Measurements from ENCODE around the gene ARFGAP3. TPM values are rescaled to one million over a fixed set of nuclear protein-coding genes. Genes with fewer than 3 reads are reported as not detected.

ARFGAP3 gene
- polyA plus RNA-seq, 2 of the 4 experiments (the other 2 are of a cell fraction), result 19.1 to 39.0 TPM

DNA sequence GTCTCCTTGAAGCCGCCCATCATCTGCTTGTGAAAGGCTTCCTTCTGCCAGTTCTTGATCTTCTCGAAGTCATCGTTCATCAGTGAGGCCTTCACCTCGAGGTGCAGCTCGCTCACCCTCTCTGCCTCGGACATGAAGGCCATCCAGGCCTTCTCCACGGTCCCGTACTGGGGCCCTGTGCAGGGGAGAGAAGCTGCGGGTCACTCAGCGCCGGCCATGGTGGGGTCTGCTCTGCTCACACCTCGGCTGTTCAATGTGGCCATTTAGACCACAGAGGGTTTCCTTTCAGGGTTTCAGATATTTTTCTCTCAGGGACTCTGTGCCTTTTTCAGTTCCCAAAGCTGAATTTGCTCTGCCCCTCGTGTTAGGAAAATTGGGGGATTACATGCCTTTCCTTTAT is 33.9 kb upstream of the ARFGAP3 start:
- TF ChIP-seq FOXS1 (CRISPR knock-in tag; IDR thresholded peaks at IDR 0.05), result no peak
- ChIA-PET CTCF (interaction anchor here (1.0 to 1.4 kb wide), 4 partner anchors 9 to 24 kb away, joined by 3 to 6 read pairs (median 3); no protein-coding TSS in a partner anchor), POLR2A (no interaction called here)
- H3K4me2 ChIP-seq, result no peak overlapping the region
- ATAC-seq (no peak), DNase-seq (ENCODE audit: low read depth in 1 of 2, low spot score in 1 of 2) (no peak), FAIRE-seq (no peak)
- no peak overlapping the region for H3K4me3 ChIP-seq
- H3K27ac ChIP-seq, result no peak overlapping the region
- H3K9me3 ChIP-seq, result no peaks in the 10 kb centered on the region
- H3K4me1 ChIP-seq, result no peaks in the 10 kb centered on the region
- 89% methylated on average over 13 of the region's 13 CpGs for WGBS (ENCODE audit: missing lambda C conversion rate)

DNA sequence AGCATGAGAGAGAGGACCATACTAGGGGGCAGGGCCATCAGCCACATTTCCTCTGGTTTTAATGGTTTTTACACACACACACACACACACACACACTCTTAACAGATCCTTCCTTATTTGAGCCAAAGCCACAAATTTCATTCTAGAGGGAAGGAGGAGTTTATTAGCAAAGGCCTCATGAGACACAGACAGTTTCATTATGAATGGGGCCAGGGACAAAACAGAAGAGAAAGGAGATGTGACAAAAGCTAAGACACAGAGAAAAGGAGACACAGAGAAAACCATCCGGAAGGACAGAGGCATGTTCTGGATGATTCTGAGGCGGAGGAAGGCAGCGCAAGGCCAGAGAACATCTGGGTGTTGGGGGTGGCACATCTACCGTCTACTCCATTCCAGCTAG is 32.2 kb upstream of the ARFGAP3 start:
- no peak for DNase-seq (ENCODE audit: low read depth in 1 of 2, low spot score in 1 of 2)
- H3K27ac ChIP-seq, result no peak overlapping the region
- no peaks in the 10 kb centered on the region for H3K4me1 ChIP-seq
- H3K4me2 ChIP-seq, result no peak overlapping the region
- 85% methylated on average over 4 of the region's 4 CpGs for WGBS (ENCODE audit: missing lambda C conversion rate)
- no peak for FAIRE-seq
- ChIA-PET POLR2A (no interaction called here), CTCF (interaction anchor here (1.1 kb wide), 1 partner anchor 16 kb away, joined by 3 read pairs; no protein-coding TSS in a partner anchor)
- no peak overlapping the region for H3K4me3 ChIP-seq
- no peak for ATAC-seq
- TF ChIP-seq EHF (CRISPR knock-in tag; IDR thresholded peaks at IDR 0.05) (no peak), FOSL2 (IDR thresholded peaks at IDR 0.05) (no peak), FOSL2 (CRISPR knock-in tag; IDR thresholded peaks at IDR 0.05) (no peak), RAD21 (conservative IDR thresholded peaks at IDR 0.05 in 1 of 2, IDR thresholded peaks at IDR 0.05 in 1 of 2) (no peak), CBX2 (IDR thresholded peaks at IDR 0.05; ENCODE audit: borderline replicate concordance, low read depth) (no peak), TFCP2L1 (CRISPR knock-in tag; IDR thresholded peaks at IDR 0.05) (no peak), HEYL (CRISPR knock-in tag; IDR thresholded peaks at IDR 0.05) (no peak), FOXS1 (CRISPR knock-in tag; IDR thresholded peaks at IDR 0.05) (no peak), ZNF302 (CRISPR knock-in tag; IDR thresholded peaks at IDR 0.05) (no peak), HOXB13 (CRISPR knock-in tag; IDR thresholded peaks at IDR 0.05; ENCODE audit: low read depth) (no peak), RCOR1 (IDR thresholded peaks at IDR 0.05; ENCODE audit: low read depth, low read length) (no peak), POLR2A (IDR thresholded peaks at IDR 0.05; ENCODE audit: low read length) (no peak)
- TF ChIP-seq, protein P1, sequence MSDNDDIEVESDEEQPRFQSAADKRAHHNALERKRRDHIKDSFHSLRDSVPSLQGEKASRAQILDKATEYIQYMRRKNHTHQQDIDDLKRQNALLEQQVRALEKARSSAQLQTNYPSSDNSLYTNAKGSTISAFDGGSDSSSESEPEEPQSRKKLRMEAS (IDR thresholded peaks at IDR 0.05), result no peak
- TF ChIP-seq, protein P2, sequence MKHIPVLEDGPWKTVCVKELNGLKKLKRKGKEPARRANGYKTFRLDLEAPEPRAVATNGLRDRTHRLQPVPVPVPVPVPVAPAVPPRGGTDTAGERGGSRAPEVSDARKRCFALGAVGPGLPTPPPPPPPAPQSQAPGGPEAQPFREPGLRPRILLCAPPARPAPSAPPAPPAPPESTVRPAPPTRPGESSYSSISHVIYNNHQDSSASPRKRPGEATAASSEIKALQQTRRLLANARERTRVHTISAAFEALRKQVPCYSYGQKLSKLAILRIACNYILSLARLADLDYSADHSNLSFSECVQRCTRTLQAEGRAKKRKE (CRISPR knock-in tag; IDR thresholded peaks at IDR 0.05; ENCODE audit: low read depth), result no peak
- TF ChIP-seq, protein P3, sequence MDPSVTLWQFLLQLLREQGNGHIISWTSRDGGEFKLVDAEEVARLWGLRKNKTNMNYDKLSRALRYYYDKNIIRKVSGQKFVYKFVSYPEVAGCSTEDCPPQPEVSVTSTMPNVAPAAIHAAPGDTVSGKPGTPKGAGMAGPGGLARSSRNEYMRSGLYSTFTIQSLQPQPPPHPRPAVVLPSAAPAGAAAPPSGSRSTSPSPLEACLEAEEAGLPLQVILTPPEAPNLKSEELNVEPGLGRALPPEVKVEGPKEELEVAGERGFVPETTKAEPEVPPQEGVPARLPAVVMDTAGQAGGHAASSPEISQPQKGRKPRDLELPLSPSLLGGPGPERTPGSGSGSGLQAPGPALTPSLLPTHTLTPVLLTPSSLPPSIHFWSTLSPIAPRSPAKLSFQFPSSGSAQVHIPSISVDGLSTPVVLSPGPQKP (IDR thresholded peaks at IDR 0.05; ENCODE audit: low read depth, low read length), result no peak
- no peaks in the 10 kb centered on the region for H3K9me3 ChIP-seq

DNA sequence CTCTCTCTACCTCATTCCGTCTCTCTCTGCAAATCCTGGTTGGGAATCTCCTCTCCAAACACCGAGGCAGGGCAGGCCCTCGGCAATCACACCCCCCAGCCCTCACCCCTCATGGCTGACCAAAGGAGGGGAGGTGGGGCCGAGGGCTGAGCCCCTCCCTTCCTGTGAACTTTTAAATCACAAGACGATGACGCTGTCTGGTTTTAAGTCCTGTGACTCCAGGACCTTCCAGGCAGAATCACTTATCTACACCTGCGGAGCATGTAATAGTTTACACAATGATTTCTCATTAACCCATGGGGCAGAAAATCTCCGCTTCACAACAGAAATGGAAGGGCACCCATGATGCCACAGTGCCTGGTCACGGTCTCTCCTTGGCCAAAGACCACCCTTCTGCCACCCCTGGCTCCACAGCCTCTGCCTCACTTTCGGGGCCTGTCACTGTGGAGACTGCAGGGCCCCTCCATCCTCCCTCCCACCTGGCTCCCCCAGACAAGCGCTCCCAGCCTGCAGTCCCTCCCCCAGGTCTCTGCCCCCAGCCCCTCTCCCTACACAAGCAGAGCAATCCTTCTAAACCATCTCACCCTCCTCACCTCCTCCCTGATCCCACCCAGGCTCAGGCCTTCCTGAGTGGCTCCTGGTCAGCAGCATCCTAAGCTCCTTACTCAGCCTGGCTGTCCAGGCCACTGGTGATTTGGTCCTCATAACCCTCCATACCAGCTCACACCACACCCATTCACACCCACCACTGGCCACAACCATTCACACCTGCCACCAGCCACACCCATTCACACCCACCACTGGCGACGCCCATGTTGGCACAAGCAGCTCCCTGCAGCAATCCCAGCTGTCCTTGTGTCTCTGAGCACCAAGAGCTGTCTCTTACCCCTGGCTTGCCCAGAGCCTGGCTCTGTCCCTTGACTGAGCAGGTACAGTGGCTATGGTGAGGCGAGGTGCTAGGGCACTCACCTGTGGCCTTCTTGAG is 30.7 kb upstream of the ARFGAP3 start:
- DNase-seq (ENCODE audit: low read depth in 1 of 2, low spot score in 1 of 2), result no peak
- Histone ChIP-seq H3K9me3 (no peaks in the 10 kb centered on the region), H3K4me2 (no peak overlapping the region), H3K4me1 (no peaks in the 10 kb centered on the region), H3K4me3 (no peak overlapping the region), H3K27ac (no peak overlapping the region)
- no peak for TF ChIP-seq HOXA7 (CRISPR knock-in tag; IDR thresholded peaks at IDR 0.05)
- FAIRE-seq, result no peak
- ChIA-PET POLR2A (no interaction called here), CTCF (interaction anchor here (1.2 kb wide), 1 partner anchor 15 kb away, joined by 3 read pairs; no protein-coding TSS in a partner anchor)
- WGBS (ENCODE audit: missing lambda C conversion rate), result 83% methylated on average over 13 of the region's 14 CpGs
- ATAC-seq, result no peak

DNA sequence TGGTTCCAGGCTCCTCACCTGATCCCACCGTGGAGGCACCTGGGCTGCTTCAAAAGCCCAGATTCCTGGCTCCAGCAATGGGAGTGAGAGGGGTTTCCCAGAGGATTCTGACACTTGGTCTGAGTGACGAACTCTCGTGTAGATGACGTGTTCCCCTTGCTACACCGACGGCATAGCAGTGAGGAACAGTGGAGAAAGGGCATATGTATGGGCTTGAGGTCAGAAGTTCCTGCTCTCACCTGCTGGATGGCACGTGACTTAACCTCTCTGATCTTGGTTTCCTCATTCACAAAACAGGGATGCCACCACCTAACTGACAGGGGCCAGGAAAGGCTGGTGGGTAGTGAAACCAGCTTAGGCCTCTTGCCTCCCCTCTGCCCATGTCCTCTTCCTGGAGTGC is 30.0 kb upstream of the ARFGAP3 start:
- WGBS (ENCODE audit: missing lambda C conversion rate), result 82% methylated on average over 6 of the region's 7 CpGs
- H3K9me3 ChIP-seq, result no peaks in the 10 kb centered on the region
- POLR2A ChIA-PET, result no interaction called here
- no peak overlapping the region for H3K27ac ChIP-seq
- DNase-seq (ENCODE audit: low read depth in 1 of 2, low spot score in 1 of 2) (no peak), FAIRE-seq (no peak), ATAC-seq (no peak)
- H3K4me2 ChIP-seq, result no peak overlapping the region
- H3K4me1 ChIP-seq, result no peaks in the 10 kb centered on the region
- CTCF ChIA-PET, result interaction anchor here (1.2 kb wide), 1 partner anchor 16 kb away, joined by 3 read pairs; no protein-coding TSS in a partner anchor
- no peak overlapping the region for H3K4me3 ChIP-seq
- no peak for TF ChIP-seq HEYL (CRISPR knock-in tag; IDR thresholded peaks at IDR 0.05)
- TF ChIP-seq JUN (IDR thresholded peaks at IDR 0.05), result no peak
- TF ChIP-seq, protein P4, sequence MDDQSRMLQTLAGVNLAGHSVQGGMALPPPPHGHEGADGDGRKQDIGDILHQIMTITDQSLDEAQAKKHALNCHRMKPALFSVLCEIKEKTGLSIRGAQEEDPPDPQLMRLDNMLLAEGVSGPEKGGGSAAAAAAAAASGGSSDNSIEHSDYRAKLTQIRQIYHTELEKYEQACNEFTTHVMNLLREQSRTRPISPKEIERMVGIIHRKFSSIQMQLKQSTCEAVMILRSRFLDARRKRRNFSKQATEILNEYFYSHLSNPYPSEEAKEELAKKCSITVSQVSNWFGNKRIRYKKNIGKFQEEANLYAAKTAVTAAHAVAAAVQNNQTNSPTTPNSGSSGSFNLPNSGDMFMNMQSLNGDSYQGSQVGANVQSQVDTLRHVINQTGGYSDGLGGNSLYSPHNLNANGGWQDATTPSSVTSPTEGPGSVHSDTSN (IDR thresholded peaks at IDR 0.05), result no peak
- no peak for TF ChIP-seq POLR2AphosphoS2 (conservative IDR thresholded peaks at IDR 0.05; ENCODE audit: low read length)
- no peak for TF ChIP-seq GATA3 (IDR thresholded peaks at IDR 0.05; ENCODE audit: borderline replicate concordance)
- no peak for TF ChIP-seq KDM1A (IDR thresholded peaks at IDR 0.05; ENCODE audit: low read depth)
- no peak for TF ChIP-seq NFE2L2 (conservative IDR thresholded peaks at IDR 0.05; ENCODE audit: low read length)
- no peak for TF ChIP-seq NPAS2 (CRISPR knock-in tag; IDR thresholded peaks at IDR 0.05; ENCODE audit: borderline replicate concordance)
- TF ChIP-seq ZFP36 (IDR thresholded peaks at IDR 0.05; ENCODE audit: borderline replicate concordance, partially characterized antibody), result no peak
- TF ChIP-seq, protein P5, sequence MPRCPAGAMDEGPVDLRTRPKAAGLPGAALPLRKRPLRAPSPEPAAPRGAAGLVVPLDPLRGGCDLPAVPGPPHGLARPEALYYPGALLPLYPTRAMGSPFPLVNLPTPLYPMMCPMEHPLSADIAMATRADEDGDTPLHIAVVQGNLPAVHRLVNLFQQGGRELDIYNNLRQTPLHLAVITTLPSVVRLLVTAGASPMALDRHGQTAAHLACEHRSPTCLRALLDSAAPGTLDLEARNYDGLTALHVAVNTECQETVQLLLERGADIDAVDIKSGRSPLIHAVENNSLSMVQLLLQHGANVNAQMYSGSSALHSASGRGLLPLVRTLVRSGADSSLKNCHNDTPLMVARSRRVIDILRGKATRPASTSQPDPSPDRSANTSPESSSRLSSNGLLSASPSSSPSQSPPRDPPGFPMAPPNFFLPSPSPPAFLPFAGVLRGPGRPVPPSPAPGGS (IDR thresholded peaks at IDR 0.05), result no peak
- TF ChIP-seq, protein P6, sequence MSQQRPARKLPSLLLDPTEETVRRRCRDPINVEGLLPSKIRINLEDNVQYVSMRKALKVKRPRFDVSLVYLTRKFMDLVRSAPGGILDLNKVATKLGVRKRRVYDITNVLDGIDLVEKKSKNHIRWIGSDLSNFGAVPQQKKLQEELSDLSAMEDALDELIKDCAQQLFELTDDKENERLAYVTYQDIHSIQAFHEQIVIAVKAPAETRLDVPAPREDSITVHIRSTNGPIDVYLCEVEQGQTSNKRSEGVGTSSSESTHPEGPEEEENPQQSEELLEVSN (IDR thresholded peaks at IDR 0.05; ENCODE audit: borderline replicate concordance, low read depth), result no peak
